HepG2 (cell line): ENCODE measurements around the gene KIAA0232. TPM values are rescaled to one million over a fixed set of nuclear protein-coding genes. Genes with fewer than 3 reads are reported as not detected.

Experiments used
- ARNTL ChIP-seq: sonication (generic); formaldehyde crosslinking; IDR thresholded peaks from 2 replicates; pipeline ENCODE4 v1.4.0; 2020; ENCODE audit warnings: mild to moderate bottlenecking, missing genetic modification reagents
- DMAP1 ChIP-seq: IDR thresholded peaks from 2 replicates; pipeline ENCODE4 v1.6.1; 2016
- HCFC1 ChIP-seq: fragments of 150-350 bp; IDR thresholded peaks from 2 replicates; pipeline ENCODE4 v1.6.1; 2014; ENCODE audit warnings: low read depth, low read length
- IRF2 ChIP-seq: IDR thresholded peaks from 2 replicates; pipeline ENCODE4 v1.6.1; 2018; ENCODE audit warnings: missing genetic modification reagents, missing compliant biosample characterization
- MEF2D ChIP-seq: sonication (generic); formaldehyde crosslinking; IDR thresholded peaks from 2 replicates; pipeline ENCODE4 v1.5.1; 2020; ENCODE audit warnings: mild to moderate bottlenecking, missing genetic modification reagents
- REPIN1 ChIP-seq: sonication (generic); formaldehyde crosslinking; IDR thresholded peaks from 2 replicates; pipeline ENCODE4 v1.8.0; 2022; ENCODE audit warnings: missing genetic modification reagents, low read depth, mild to moderate bottlenecking, borderline replicate concordance
- SOX6 ChIP-seq, 2 experiments: fragments of 450-650 bp in 1 of 2; sonication (generic) in 1 of 2; formaldehyde crosslinking in 1 of 2; IDR thresholded peaks; 2 replicates each; pipeline versions ENCODE4 v1.4.0 to v1.6.1; 2017 to 2020; ENCODE audit warnings: antibody characterized with exemption in 1 of 2, mild to moderate bottlenecking in 1 of 2, missing genetic modification reagents in 1 of 2
- STAG1 ChIP-seq: sonication (generic); formaldehyde crosslinking; IDR thresholded peaks from 2 replicates; pipeline ENCODE4 v1.4.0; 2020; ENCODE audit warnings: missing genetic modification reagents
- TCF7L2 ChIP-seq: IDR thresholded peaks from 2 replicates; pipeline ENCODE4 v1.6.1; 2011; ENCODE audit warnings: mild to moderate bottlenecking, low read depth, low read length, moderate library complexity
- ZC3H13 ChIP-seq: sonication (generic); formaldehyde crosslinking; IDR thresholded peaks from 2 replicates; pipeline ENCODE4 v1.8.1; 2023; ENCODE audit warnings: mild to moderate bottlenecking, missing genetic modification reagents, moderate library complexity
- ZNF660 ChIP-seq: sonication (generic); formaldehyde crosslinking; IDR thresholded peaks from 2 replicates; pipeline ENCODE4 v1.5.1; 2020; ENCODE audit warnings: mild to moderate bottlenecking, low read depth, missing genetic modification reagents, borderline replicate concordance
- ZNF672 ChIP-seq: sonication (generic); formaldehyde crosslinking; IDR thresholded peaks from 2 replicates; pipeline ENCODE4 v1.8.1; 2022; ENCODE audit warnings: missing genetic modification reagents
- ZNF703 ChIP-seq: sonication (generic); formaldehyde crosslinking; IDR thresholded peaks from 2 replicates; pipeline ENCODE4 v1.5.1; 2020; ENCODE audit warnings: missing genetic modification reagents, mild to moderate bottlenecking, moderate library complexity, borderline replicate concordance
- ZSCAN22 ChIP-seq: sonication (generic); formaldehyde crosslinking; IDR thresholded peaks from 2 replicates; pipeline ENCODE4 v1.4.0; 2020; ENCODE audit warnings: mild to moderate bottlenecking, missing genetic modification reagents
- polyA plus RNA-seq, 8 experiments: library from polyadenylated mRNA; depleted of rRNA in 3 of 8; stranded (reverse) in 7 of 8; unstranded in 1 of 8; fragments of >200 nt; fragmentation: Illumina TruSeq in 4 of 8; extraction: Trizol in 4 of 8; gene quantifications; 2 replicates each; pipeline versions ENCODE4 v1.2.1 to v1.2.3, GENCODE V29; 2011 to 2016; ENCODE audit warnings: low read depth in 4 of 8, missing spikeins in 1 of 8, mixed read lengths in 1 of 8; ENCODE audit not compliant: insufficient read depth in 1 of 8
- total RNA-seq, 5 experiments: library from RNA; depleted of rRNA; stranded (reverse); fragments of >200 nt; fragmentation: Illumina TruSeq; extraction: Trizol; gene quantifications; 2 replicates each; pipeline ENCODE4 v1.2.3, GENCODE V29; 2016; ENCODE audit warnings: low read depth in 1 of 5
- TF ChIP-seq, protein P1 (sequence below): sonication (generic); formaldehyde crosslinking; IDR thresholded peaks from 2 replicates; pipeline ENCODE4 v1.4.0; 2020; ENCODE audit warnings: missing genetic modification reagents
- TF ChIP-seq, protein P2 (sequence below): sonication (generic); formaldehyde crosslinking; IDR thresholded peaks from 2 replicates; pipeline ENCODE4 v1.9.0; 2021; ENCODE audit warnings: missing genetic modification reagents, borderline replicate concordance
- TF ChIP-seq, protein P3 (sequence below): IDR thresholded peaks from 2 replicates; pipeline ENCODE4 v1.6.1; 2012; ENCODE audit warnings: inconsistent platforms
- TF ChIP-seq, protein P4 (sequence below): sonication (generic); formaldehyde crosslinking; IDR thresholded peaks from 2 replicates; pipeline ENCODE4 v1.5.0; 2020; ENCODE audit warnings: mild to moderate bottlenecking, missing genetic modification reagents

KIAA0232 gene
- total and polyA plus RNA-seq, 2 of the 13 experiments (the other 11 are each of a cell fraction or from before 2014, with no cell fraction given), result 7.8 to 17.1 TPM

DNA sequence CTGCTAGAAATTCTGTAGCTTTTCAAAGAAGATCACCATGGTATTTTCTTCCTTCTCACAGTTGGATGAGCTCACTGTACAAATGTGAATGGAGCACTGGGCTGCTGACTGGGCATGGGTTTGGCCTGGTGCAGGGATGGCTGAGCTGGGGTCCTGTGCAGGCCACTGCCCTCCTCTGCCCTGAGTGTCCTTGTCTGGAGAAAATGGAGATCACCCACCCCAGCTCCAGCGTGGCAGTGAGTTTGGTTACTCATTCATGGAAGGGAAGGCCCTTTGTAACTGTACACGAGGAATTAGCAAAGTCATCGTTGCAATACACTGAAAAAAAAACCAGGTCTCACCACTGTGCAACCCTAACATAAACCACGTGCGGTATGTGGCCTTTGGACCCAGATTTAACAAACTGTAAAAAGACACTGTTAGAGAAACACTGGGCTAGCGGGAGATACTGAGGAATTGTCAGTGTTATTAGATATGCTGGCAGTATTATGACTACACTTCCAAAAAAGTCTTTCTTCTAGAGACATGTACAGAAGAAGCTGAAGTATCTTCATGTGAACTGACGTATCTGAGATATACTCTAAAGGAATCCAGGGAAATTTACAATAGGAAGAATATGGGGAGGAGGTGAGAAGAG, 111.0 kb downstream of the KIAA0232 start (continued):
- TF ChIP-seq DMAP1 (CRISPR knock-in tag) (peak; percentile 100), REPIN1 (CRISPR knock-in tag) (peak; percentile 92; the same call in 1 of the 2 replicates), STAG1 (CRISPR knock-in tag) (peak; percentile 41), ZSCAN22 (CRISPR knock-in tag) (no peak), TCF7L2 (no peak), ARNTL (peak; percentile 98), ZNF660 (no peak), ZC3H13 (CRISPR knock-in tag) (0 out of 2 replicates have a peak, but pooled peaks have one; percentile 51), IRF2 (CRISPR knock-in tag) (peak; percentile 90), MEF2D (CRISPR knock-in tag) (peak; percentile 73; the same call in 1 of the 2 replicates), ZNF703 (0 out of 2 replicates have a peak, but pooled peaks have one; percentile 22), HCFC1 (0 out of 2 replicates have a peak, but pooled peaks have one; percentile 35), SOX6 (IDR thresholded peaks at IDR 0.05) (no peak), SOX6 (CRISPR knock-in tag; IDR thresholded peaks at IDR 0.05) (peak; percentile 93), ZNF672 (CRISPR knock-in tag) (no peak)
- TF ChIP-seq, protein P1, sequence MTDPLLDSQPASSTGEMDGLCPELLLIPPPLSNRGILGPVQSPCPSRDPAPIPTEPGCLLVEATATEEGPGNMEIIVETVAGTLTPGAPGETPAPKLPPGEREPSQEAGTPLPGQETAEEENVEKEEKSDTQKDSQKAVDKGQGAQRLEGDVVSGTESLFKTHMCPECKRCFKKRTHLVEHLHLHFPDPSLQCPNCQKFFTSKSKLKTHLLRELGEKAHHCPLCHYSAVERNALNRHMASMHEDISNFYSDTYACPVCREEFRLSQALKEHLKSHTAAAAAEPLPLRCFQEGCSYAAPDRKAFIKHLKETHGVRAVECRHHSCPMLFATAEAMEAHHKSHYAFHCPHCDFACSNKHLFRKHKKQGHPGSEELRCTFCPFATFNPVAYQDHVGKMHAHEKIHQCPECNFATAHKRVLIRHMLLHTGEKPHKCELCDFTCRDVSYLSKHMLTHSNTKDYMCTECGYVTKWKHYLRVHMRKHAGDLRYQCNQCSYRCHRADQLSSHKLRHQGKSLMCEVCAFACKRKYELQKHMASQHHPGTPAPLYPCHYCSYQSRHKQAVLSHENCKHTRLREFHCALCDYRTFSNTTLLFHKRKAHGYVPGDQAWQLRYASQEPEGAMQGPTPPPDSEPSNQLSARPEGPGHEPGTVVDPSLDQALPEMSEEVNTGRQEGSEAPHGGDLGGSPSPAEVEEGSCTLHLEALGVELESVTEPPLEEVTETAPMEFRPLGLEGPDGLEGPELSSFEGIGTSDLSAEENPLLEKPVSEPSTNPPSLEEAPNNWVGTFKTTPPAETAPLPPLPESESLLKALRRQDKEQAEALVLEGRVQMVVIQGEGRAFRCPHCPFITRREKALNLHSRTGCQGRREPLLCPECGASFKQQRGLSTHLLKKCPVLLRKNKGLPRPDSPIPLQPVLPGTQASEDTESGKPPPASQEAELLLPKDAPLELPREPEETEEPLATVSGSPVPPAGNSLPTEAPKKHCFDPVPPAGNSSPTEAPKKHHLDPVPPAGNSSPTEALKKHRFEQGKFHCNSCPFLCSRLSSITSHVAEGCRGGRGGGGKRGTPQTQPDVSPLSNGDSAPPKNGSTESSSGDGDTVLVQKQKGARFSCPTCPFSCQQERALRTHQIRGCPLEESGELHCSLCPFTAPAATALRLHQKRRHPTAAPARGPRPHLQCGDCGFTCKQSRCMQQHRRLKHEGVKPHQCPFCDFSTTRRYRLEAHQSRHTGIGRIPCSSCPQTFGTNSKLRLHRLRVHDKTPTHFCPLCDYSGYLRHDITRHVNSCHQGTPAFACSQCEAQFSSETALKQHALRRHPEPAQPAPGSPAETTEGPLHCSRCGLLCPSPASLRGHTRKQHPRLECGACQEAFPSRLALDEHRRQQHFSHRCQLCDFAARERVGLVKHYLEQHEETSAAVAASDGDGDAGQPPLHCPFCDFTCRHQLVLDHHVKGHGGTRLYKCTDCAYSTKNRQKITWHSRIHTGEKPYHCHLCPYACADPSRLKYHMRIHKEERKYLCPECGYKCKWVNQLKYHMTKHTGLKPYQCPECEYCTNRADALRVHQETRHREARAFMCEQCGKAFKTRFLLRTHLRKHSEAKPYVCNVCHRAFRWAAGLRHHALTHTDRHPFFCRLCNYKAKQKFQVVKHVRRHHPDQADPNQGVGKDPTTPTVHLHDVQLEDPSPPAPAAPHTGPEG, result peak; percentile 55; the same call in 1 of the 2 replicates
- TF ChIP-seq, protein P2, sequence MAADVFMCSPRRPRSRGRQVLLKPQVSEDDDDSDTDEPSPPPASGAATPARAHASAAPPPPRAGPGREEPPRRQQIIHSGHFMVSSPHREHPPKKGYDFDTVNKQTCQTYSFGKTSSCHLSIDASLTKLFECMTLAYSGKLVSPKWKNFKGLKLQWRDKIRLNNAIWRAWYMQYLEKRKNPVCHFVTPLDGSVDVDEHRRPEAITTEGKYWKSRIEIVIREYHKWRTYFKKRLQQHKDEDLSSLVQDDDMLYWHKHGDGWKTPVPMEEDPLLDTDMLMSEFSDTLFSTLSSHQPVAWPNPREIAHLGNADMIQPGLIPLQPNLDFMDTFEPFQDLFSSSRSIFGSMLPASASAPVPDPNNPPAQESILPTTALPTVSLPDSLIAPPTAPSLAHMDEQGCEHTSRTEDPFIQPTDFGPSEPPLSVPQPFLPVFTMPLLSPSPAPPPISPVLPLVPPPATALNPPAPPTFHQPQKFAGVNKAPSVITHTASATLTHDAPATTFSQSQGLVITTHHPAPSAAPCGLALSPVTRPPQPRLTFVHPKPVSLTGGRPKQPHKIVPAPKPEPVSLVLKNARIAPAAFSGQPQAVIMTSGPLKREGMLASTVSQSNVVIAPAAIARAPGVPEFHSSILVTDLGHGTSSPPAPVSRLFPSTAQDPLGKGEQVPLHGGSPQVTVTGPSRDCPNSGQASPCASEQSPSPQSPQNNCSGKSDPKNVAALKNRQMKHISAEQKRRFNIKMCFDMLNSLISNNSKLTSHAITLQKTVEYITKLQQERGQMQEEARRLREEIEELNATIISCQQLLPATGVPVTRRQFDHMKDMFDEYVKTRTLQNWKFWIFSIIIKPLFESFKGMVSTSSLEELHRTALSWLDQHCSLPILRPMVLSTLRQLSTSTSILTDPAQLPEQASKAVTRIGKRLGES, result peak; percentile 95
- TF ChIP-seq, protein P3, sequence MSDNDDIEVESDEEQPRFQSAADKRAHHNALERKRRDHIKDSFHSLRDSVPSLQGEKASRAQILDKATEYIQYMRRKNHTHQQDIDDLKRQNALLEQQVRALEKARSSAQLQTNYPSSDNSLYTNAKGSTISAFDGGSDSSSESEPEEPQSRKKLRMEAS, result peak; percentile 99
- TF ChIP-seq, protein P4, sequence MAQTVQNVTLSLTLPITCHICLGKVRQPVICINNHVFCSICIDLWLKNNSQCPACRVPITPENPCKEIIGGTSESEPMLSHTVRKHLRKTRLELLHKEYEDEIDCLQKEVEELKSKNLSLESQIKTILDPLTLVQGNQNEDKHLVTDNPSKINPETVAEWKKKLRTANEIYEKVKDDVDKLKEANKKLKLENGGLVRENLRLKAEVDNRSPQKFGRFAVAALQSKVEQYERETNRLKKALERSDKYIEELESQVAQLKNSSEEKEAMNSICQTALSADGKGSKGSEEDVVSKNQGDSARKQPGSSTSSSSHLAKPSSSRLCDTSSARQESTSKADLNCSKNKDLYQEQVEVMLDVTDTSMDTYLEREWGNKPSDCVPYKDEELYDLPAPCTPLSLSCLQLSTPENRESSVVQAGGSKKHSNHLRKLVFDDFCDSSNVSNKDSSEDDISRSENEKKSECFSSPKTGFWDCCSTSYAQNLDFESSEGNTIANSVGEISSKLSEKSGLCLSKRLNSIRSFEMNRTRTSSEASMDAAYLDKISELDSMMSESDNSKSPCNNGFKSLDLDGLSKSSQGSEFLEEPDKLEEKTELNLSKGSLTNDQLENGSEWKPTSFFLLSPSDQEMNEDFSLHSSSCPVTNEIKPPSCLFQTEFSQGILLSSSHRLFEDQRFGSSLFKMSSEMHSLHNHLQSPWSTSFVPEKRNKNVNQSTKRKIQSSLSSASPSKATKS (CRISPR knock-in tag), result 0 out of 2 replicates have a peak, but pooled peaks have one; percentile 51
